Upper lobe of left lung (tissue), 4 donors: Measurements from ENCODE around the gene FGFRL1.

Experiments used
- CTCF ChIP-seq, 6 experiments: fragments of 450-650 bp in 4 of 6; fragments of 200-600 bp in 2 of 6; sonication (generic) in 2 of 6; IDR thresholded peaks; one replicate each; pipeline ENCODE4 v1.5.1; 2016 to 2019; ENCODE audit warnings: antibody characterized with exemption in 6 of 6
- POLR2AphosphoS5 ChIP-seq, 2 donors: sonication (generic); formaldehyde crosslinking; IDR thresholded peaks; one replicate each; pipeline ENCODE4 v1.5.1; 2017; ENCODE audit warnings: antibody characterized with exemption in 2 of 2

DNA sequence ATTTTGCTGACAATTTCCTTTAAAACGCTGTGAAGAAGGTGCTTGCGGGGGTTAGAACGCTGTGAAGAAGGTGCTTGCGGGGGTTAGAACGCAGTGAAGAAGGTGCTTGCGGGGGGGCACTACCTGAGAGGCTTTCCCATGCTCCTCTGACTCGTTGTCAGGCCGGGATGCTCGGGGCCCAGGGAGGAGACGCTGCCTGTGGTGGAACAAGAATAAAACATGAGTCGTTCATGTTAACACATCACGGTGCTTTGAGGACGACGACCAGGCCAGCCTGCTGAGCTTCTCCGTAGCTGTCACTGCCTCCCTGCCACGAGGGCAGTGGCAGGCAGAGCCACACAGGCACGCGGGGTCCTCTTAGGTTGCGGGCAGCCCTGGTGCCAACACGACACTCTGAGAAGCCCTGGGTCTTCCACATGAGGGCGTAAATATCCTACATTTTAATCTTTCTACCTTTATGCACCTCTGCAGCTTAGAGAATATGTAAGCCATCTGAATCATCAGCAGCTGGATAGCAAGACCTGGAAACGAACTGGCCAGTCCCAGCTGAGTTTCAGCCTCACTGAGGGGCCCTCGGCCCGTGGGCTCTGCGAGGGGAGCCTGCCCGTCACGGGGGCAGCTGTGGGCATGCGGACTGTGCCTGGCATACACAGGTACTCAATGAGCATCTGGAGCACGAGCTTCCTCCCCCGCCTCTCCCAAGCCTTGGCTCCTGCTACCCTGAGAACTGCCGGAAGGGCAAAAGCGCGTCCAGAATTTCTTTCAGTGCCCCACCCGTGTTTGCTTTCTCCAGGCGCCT is 47.0 kb downstream of the FGFRL1 start:
- TF ChIP-seq CTCF (IDR thresholded peaks at IDR 0.05) (no peak), POLR2AphosphoS5 (IDR thresholded peaks at IDR 0.05) (no peak)
